IMR-90 (cell line): Measurements from ENCODE around the gene KIF13A. TPM values are rescaled to one million over a fixed set of nuclear protein-coding genes. Genes with fewer than 3 reads are reported as not detected.

ENCODE experiments used
- ATAC-seq: fragments of 200-7000 bp; cut with Tn5 transposase; 2 replicates; pipeline ENCODE4 v1.9.1; 2020; ENCODE audit warnings: low read depth, mild to moderate bottlenecking, moderate library complexity
- BruUV-seq: library from RNA; stranded (reverse); fragments of 400-500 nt; replicated peaks from 2 replicates; lab custom pipeline; 2021; lab: Mats Ljungman, UMichigan
- CTCF ChIA-PET: fragments of 300-600 bp; formaldehyde crosslinking; extraction: SDS; loops from one replicate; lab custom pipeline; 2021; ENCODE audit warnings: antibody characterized with exemption; lab: Yijun Ruan, JAX
- POLR2A ChIA-PET: fragments of 300-600 bp; sonication (Branson Sonifier 250); formaldehyde crosslinking; loops from one replicate; lab custom pipeline; 2022; ENCODE audit warnings: antibody characterized with exemption; ENCODE audit not compliant: unreplicated experiment; lab: Charles Lee
- DNase-seq: peaks from one replicate; pipeline ENCODE4 v3.0.0; 2013
- H2AFZ ChIP-seq: replicated peaks from 2 replicates; pipeline ENCODE3; 2013; ENCODE audit warnings: low read length, mild to moderate bottlenecking; ENCODE audit not compliant: poor library complexity
- H2AK5ac ChIP-seq: 2 replicates; pipeline ENCODE4 v1.6.1; 2013; ENCODE audit warnings: low read depth, low read length, inconsistent platforms
- H2AK9ac ChIP-seq: replicated peaks from 2 replicates; pipeline ENCODE3; 2013; ENCODE audit warnings: mild to moderate bottlenecking, low read depth, low read length, moderate library complexity; ENCODE audit not compliant: poor library complexity
- H2BK120ac ChIP-seq: 2 replicates; pipeline ENCODE4 v1.6.1; 2013; ENCODE audit warnings: low read depth, low read length, inconsistent platforms
- H2BK15ac ChIP-seq: 3 replicates; pipeline ENCODE4 v1.6.1; 2013; ENCODE audit warnings: low read depth, low read length, inconsistent platforms
- H2BK20ac ChIP-seq: 2 replicates; pipeline ENCODE4 v1.6.1; 2013; ENCODE audit warnings: low read depth, mild to moderate bottlenecking, inconsistent platforms, low read length, moderate library complexity
- H2BK5ac ChIP-seq: 2 replicates; pipeline ENCODE4 v1.6.1; 2013; ENCODE audit warnings: mild to moderate bottlenecking, low read depth, low read length, inconsistent platforms; ENCODE audit not compliant: poor library complexity, severe bottlenecking
- H3K14ac ChIP-seq: replicated peaks from 2 replicates; pipeline ENCODE4 v1.6.1; 2013; ENCODE audit warnings: low read depth, low read length, inconsistent platforms
- H3K18ac ChIP-seq: 2 replicates; pipeline ENCODE4 v1.6.1; 2013; ENCODE audit warnings: low read depth, low read length, control low read depth
- H3K23ac ChIP-seq: 2 replicates; pipeline ENCODE4 v1.6.1; 2013; ENCODE audit warnings: low read depth, low read length, inconsistent platforms
- H3K27ac ChIP-seq: 2 replicates; pipeline ENCODE4 v1.5.1; 2013; ENCODE audit warnings: mild to moderate bottlenecking, control low read depth, low read length; ENCODE audit not compliant: insufficient read depth
- H3K27me3 ChIP-seq: 2 replicates; pipeline ENCODE4 v1.6.1; 2013; ENCODE audit warnings: low read length; ENCODE audit not compliant: control insufficient read depth, insufficient read depth
- H3K36me3 ChIP-seq: 2 replicates; pipeline ENCODE4 v1.6.1; 2013; ENCODE audit warnings: low read length, mixed read lengths; ENCODE audit not compliant: control insufficient read depth, insufficient read depth
- H3K4ac ChIP-seq: 2 replicates; pipeline ENCODE4 v1.6.1; 2013; ENCODE audit warnings: low read depth, low read length, inconsistent platforms
- H3K4me1 ChIP-seq: 2 replicates; pipeline ENCODE4 v1.6.1; 2013; ENCODE audit warnings: low read length, mixed read lengths; ENCODE audit not compliant: control insufficient read depth, insufficient read depth
- H3K4me2 ChIP-seq: 2 replicates; pipeline ENCODE4 v1.6.1; 2013; ENCODE audit warnings: low read depth, mild to moderate bottlenecking, control low read depth, low read length, moderate library complexity
- H3K4me3 ChIP-seq: 2 replicates; pipeline ENCODE4 v1.5.1; 2013; ENCODE audit warnings: low read depth, mild to moderate bottlenecking, control low read depth, low read length, moderate library complexity; ENCODE audit not compliant: insufficient read depth
- H3K56ac ChIP-seq: 2 replicates; pipeline ENCODE4 v1.6.1; 2013; ENCODE audit warnings: low read length, inconsistent platforms; ENCODE audit not compliant: insufficient read depth; ENCODE audit errors: extremely low read depth
- H3K79me1 ChIP-seq, 2 experiments: 2 replicates each; pipeline ENCODE4 v1.6.1; 2013; ENCODE audit warnings: low read length in 2 of 2, inconsistent platforms in 1 of 2, low read depth in 1 of 2
- H3K9ac ChIP-seq: 2 replicates; pipeline ENCODE4 v1.6.1; 2013; ENCODE audit warnings: low read depth, low read length, control low read depth
- H3K9me1 ChIP-seq: 2 replicates; pipeline ENCODE4 v1.6.1; 2013; ENCODE audit warnings: low read length, inconsistent platforms; ENCODE audit not compliant: insufficient read depth
- H3K9me3 ChIP-seq: 2 replicates; pipeline ENCODE4 v1.6.1; 2013; ENCODE audit warnings: low read length; ENCODE audit not compliant: control insufficient read depth, insufficient read depth
- H4K20me1 ChIP-seq: 2 replicates; pipeline ENCODE4 v1.6.1; 2013; ENCODE audit warnings: low read length, inconsistent platforms; ENCODE audit not compliant: insufficient read depth
- H4K5ac ChIP-seq: 2 replicates; pipeline ENCODE4 v1.6.1; 2013; ENCODE audit warnings: mild to moderate bottlenecking, low read depth, low read length, control low read depth
- H4K8ac ChIP-seq, 2 experiments: 2 replicates each; pipeline ENCODE4 v1.6.1; 2013; ENCODE audit warnings: low read depth in 2 of 2, low read length in 2 of 2, control low read depth in 1 of 2, inconsistent platforms in 1 of 2
- H4K91ac ChIP-seq: 2 replicates; pipeline ENCODE4 v1.6.1; 2013; ENCODE audit warnings: low read depth, low read length, inconsistent platforms; ENCODE audit not compliant: insufficient read depth
- CEBPB ChIP-seq: IDR thresholded peaks from 2 replicates; pipeline ENCODE4 v1.6.1; 2012; ENCODE audit warnings: low read depth, low read length, improper control_type of control experiment
- FOS ChIP-seq: fragments of 150-350 bp; IDR thresholded peaks from 2 replicates; pipeline ENCODE4 v1.6.1; 2016; ENCODE audit warnings: low read depth, low read length
- RAD21 ChIP-seq: IDR thresholded peaks from 2 replicates; pipeline ENCODE4 v1.6.1; 2012; ENCODE audit warnings: low read length, improper control_type of control experiment
- WGBS, 2 experiments: methylation state at CpG; one replicate each; pipeline versions ENCODE4 v1.1.5 to v1.1.7; 2013; ENCODE audit warnings: missing lambda C conversion rate in 2 of 2; ENCODE audit not compliant: insufficient read length in 1 of 2; ENCODE audit errors: extremely low coverage in 2 of 2; 5-methylcytosine and 5-hydroxymethylcytosine counted together
- dilution Hi-C: fragments of 300-500 bp; cut with HindIII; formaldehyde crosslinking; loops from one replicate; pipeline ENCODE4 v1.14.3; 2018; ENCODE audit warnings: low sequenced_read_pairs; ENCODE audit not compliant: unreplicated experiment
- in situ Hi-C: fragments of 300-500 bp; cut with MboI; formaldehyde crosslinking; loops from 3 replicates; pipeline ENCODE4 v1.14.3; 2019; ENCODE audit warnings: low sequenced_read_pairs, inconsistent platforms, mixed read lengths
- intact Hi-C: fragments of 100-400 bp; cut with micrococcal nuclease; formaldehyde crosslinking; loops from 2 replicates; pipeline ENCODE4 v1.10.0; 2022
- polyA plus RNA-seq, 3 experiments: library from polyadenylated mRNA; depleted of rRNA; stranded (reverse); fragments of >200 nt; gene quantifications; 2 replicates each; pipeline ENCODE4 v1.2.3, GENCODE V29; 2012; ENCODE audit warnings: low replicate concordance in 1 of 3
- total RNA-seq: library from RNA; depleted of rRNA; stranded (reverse); fragments of >200 nt; gene quantifications from 2 replicates; pipeline ENCODE4 v1.2.3, GENCODE V29; 2012

The KIF13A gene
- total and polyA plus RNA-seq, 2 of the 4 experiments (the other 2 are of a cell fraction), result 23.3 to 51.8 TPM

DNA sequence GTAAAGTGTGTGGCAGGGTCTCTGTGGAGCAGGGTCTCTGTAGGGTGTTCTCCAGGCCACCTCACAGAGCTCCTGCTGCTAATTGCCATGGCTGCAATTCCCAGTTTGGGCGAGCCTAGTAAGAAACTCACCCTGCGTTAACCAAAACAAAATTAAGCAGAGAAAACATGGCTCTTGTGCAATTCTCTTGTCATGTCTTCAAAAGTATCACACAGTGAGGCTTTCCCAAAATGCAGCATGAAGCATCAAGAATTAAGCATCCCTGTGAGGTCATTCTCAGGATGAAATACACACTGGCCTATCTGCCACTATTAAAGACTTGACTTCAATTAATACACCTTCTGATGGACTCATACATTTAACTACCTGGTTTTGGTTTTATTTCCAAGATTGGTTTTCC is 72.8 kb downstream of the KIF13A start:
- no peak overlapping the region for H4K91ac ChIP-seq
- no peaks in the 10 kb centered on the region for H3K27me3 ChIP-seq
- CTCF ChIA-PET, result no interaction called here
- intact Hi-C loops (no loop called here), dilution Hi-C loops (no loop called here), in situ Hi-C loops (no loop called here)
- H4K20me1 ChIP-seq, result peaks cover 7% of the 10 kb centered on the region; the same call in 1 of the 2 replicates
- no peaks in the 10 kb centered on the region for H3K9me3 ChIP-seq
- ATAC-seq (no peak), DNase-seq (no peak)
- no peak overlapping the region for H2BK5ac ChIP-seq
- no peak overlapping the region for H3K56ac ChIP-seq
- H4K5ac ChIP-seq, result no peak overlapping the region
- WGBS, 2 experiments, result 93% methylated on average over 2 of the region's 2 CpGs; no CpG with 5 or more reads in 1 of the 2 experiments
- H3K27ac ChIP-seq, result no peak overlapping the region
- H3K9me1 ChIP-seq, result peaks cover 17% of the 10 kb centered on the region
- H2BK20ac ChIP-seq, result no peak overlapping the region
- H2BK15ac ChIP-seq, result no peak overlapping the region
- H3K4me1 ChIP-seq, result peaks cover 13% of the 10 kb centered on the region
- peaks cover 1% of the 10 kb centered on the region; the same call in 1 of the 2 replicates for H3K36me3 ChIP-seq
- POLR2A ChIA-PET, result interaction anchor here (0.7 kb wide), 1 partner anchor 51 kb away, joined by 3 read pairs; no protein-coding TSS in a partner anchor
- BruUV-seq, result no TSS peak
- no peak overlapping the region for H3K4me3 ChIP-seq
- no peak overlapping the region for H2AK9ac ChIP-seq
- no peak overlapping the region for H3K14ac ChIP-seq
- no peak overlapping the region for H4K8ac ChIP-seq
- peaks cover 30 to 77% of the 10 kb centered on the region in 2 experiments for H3K79me1 ChIP-seq
- H2AK5ac ChIP-seq, result no peak overlapping the region
- no peak overlapping the region for H3K23ac ChIP-seq
- no peak overlapping the region for H3K18ac ChIP-seq
- no peak overlapping the region for H3K4me2 ChIP-seq
- no peak overlapping the region for H3K9ac ChIP-seq
- no peak overlapping the region for H2BK120ac ChIP-seq
- no peak for TF ChIP-seq FOS
- TF ChIP-seq RAD21, result no peak
- TF ChIP-seq CEBPB, result 0 out of 2 replicates have a peak, but pooled peaks have one; percentile 15
- no peak overlapping the region for H3K4ac ChIP-seq
- no peak overlapping the region for H2AFZ ChIP-seq
